SK-N-MC (cell line): Measurements from ENCODE around the gene CCDC63.

Source experiments
- EZH2 ChIP-seq: fragments of 200-600 bp; sonication (generic); IDR thresholded peaks from one replicate; pipeline ENCODE4 v1.6.1; 2017; ENCODE audit warnings: antibody characterized with exemption
- POLR2AphosphoS5 ChIP-seq: IDR thresholded peaks from 2 replicates; pipeline ENCODE4 v1.6.1; 2012; ENCODE audit warnings: mild to moderate bottlenecking, low read depth, low read length, borderline replicate concordance

DNA sequence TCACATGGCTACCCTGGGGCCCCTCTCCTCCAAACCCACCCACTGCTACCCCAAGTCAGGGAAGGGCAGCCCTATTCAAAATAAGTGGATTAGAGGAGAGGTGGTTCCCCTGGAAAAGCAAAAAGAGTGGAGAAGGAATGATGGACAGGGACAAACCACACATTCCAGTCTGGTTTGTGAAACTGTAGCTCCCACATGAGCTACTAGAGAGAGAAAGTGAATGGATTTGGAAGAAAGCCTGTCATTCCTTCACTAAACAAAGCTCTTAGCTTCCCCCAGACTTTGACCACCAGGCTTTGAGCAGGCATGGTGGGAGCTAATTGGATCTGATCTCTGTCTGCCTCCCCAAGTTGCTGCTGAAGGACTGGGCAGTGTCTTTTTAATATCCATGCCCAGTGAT lies 28.0 kb downstream of the CCDC63 start:
- TF ChIP-seq POLR2AphosphoS5 (no peak), EZH2 (no peak)
